ENCODE data around the gene EPS8L3.

DNA sequence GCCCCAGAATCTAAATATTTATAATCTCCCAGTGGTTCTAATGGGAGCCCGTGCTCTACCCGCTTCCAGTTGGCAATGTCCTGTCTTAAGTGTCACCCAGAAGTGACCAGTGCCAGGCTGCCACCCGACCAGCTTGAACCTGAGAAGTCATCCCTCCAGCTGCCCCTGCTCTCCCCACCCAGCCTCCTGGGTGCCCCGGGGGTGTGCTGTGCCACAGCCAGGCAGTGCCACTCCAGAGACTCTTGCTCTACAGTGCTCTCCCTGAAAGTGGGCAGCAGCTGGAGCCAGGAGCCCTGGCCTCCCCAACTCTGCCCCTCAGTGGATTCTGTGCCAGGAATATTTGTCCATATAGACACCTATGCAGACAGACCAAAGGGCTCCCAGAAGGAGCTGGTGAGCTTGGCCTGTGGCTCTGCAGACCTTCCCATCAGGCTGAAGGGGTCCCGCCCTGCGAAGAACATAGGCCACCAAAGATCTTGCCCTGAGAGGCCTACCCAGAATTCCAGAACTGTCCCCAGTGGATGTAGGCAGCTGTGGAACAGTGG is 9.0 kb upstream of the EPS8L3 start:
- TF ChIP-seq RFX5 (IDR thresholded peaks at IDR 0.05; ENCODE audit: low read depth, low read length): no peak
- no peak for TF ChIP-seq CTCF (conservative IDR thresholded peaks at IDR 0.05; ENCODE audit: low read depth, low read length)
- TF ChIP-seq RAD21 (IDR thresholded peaks at IDR 0.05; ENCODE audit: low read length): no peak
- no peak for TF ChIP-seq BHLHE40 (IDR thresholded peaks at IDR 0.05; ENCODE audit: low read depth, low read length)

Measured in IMR-90 (cell line).